Activated naive CD4-positive, alpha-beta T cell treated with anti-CD3 and anti-CD28 coated beads, Interleukin-2, amount 10 ng/mL, durations not matched to agents 7 days and 5 days (primary cell): ENCODE measurements around the gene PRKN.
A peak's percentile ranks its signal among the peaks of the same experiment; 100 is the strongest.

Source experiments
- CTCF ChIA-PET: fragments of 350-600 bp; sonication (Branson Sonifier 250); formaldehyde crosslinking; loops from one replicate; lab custom pipeline; 2021; ENCODE audit warnings: antibody characterized with exemption; lab: Charles Lee
- DNase-seq: peaks from one replicate; pipeline ENCODE4 v3.0.0-alpha.2; 2020
- H3K27ac Mint-ChIP-seq: one replicate; pipeline ENCODE4 v1.8.0; 2021; ENCODE audit warnings: mild to moderate bottlenecking, moderate library complexity, mixed read lengths
- H3K27me3 Mint-ChIP-seq: one replicate; pipeline ENCODE4 v1.8.0; 2021; ENCODE audit warnings: mild to moderate bottlenecking, mixed read lengths
- H3K36me3 Mint-ChIP-seq: one replicate; pipeline ENCODE4 v1.8.0; 2021; ENCODE audit warnings: mixed read lengths
- H3K4me1 Mint-ChIP-seq: one replicate; pipeline ENCODE4 v1.8.0; 2021; ENCODE audit warnings: mixed read lengths
- H3K4me3 Mint-ChIP-seq: one replicate; pipeline ENCODE4 v1.8.0; 2021; ENCODE audit warnings: mild to moderate bottlenecking, moderate library complexity, mixed read lengths
- H3K9me3 Mint-ChIP-seq: one replicate; pipeline ENCODE4 v1.8.0; 2021; ENCODE audit warnings: mixed read lengths

Gene PRKN

GRCh38 chr6:161429921-161430490 lies 1297.6 kb downstream of the PRKN start:
- Mint-ChIP-seq H3K27me3 (no peaks in the 10 kb centered on the region), H3K4me3 (no peak overlapping the region), H3K9me3 (no peaks in the 10 kb centered on the region), H3K36me3 (no peaks in the 10 kb centered on the region), H3K4me1 (no peaks in the 10 kb centered on the region), H3K27ac (no peak overlapping the region)
- CTCF ChIA-PET: interaction anchor here (2.6 kb wide), 1 partner anchor 11 kb away, joined by 9 read pairs; no protein-coding TSS in a partner anchor
- no peak for DNase-seq

- CTCF ChIA-PET: no interaction called here
These were observed 1303.1 kb downstream of the PRKN start for GRCh38 chr6:161424421-161424820.

GRCh38 chr6:161422710-161423680 lies 1304.6 kb downstream of the PRKN start:
- Mint-ChIP-seq H3K36me3 (no peaks in the 10 kb centered on the region), H3K4me1 (no peaks in the 10 kb centered on the region), H3K27ac (no peak overlapping the region), H3K4me3 (no peak overlapping the region), H3K9me3 (no peaks in the 10 kb centered on the region), H3K27me3 (peaks cover 3% of the 10 kb centered on the region)
- DNase-seq: no peak
- CTCF ChIA-PET: interaction anchor here (0.6 kb wide), 1 partner anchor 491 kb away, joined by 3 read pairs; no protein-coding TSS in a partner anchor

More at GRCh38 chr6:161424421-161424820, 1303.1 kb downstream of the PRKN start:
- no peaks in the 10 kb centered on the region for H3K9me3 Mint-ChIP-seq
- no peak overlapping the region for H3K4me3 Mint-ChIP-seq
- no peak overlapping the region for H3K27ac Mint-ChIP-seq
- no peak for DNase-seq
- no peaks in the 10 kb centered on the region for H3K4me1 Mint-ChIP-seq
- H3K27me3 Mint-ChIP-seq: peaks cover 3% of the 10 kb centered on the region
- no peaks in the 10 kb centered on the region for H3K36me3 Mint-ChIP-seq

- Mint-ChIP-seq H3K36me3 (no peaks in the 10 kb centered on the region), H3K9me3 (no peaks in the 10 kb centered on the region), H3K27ac (no peak overlapping the region), H3K4me1 (no peaks in the 10 kb centered on the region), H3K4me3 (no peak overlapping the region), H3K27me3 (peaks cover 7% of the 10 kb centered on the region)
- CTCF ChIA-PET: interaction anchor here (0.6 to 3.1 kb wide), 21 partner anchors 8 to 555 kb away, joined by 3 to 17 read pairs (median 4); no protein-coding TSS in a partner anchor
- peak; percentile 35 for DNase-seq
These were observed 1309.1 kb downstream of the PRKN start for GRCh38 chr6:161418463-161418945.

- Mint-ChIP-seq H3K4me3 (no peak overlapping the region), H3K36me3 (no peaks in the 10 kb centered on the region), H3K27me3 (peaks cover 7% of the 10 kb centered on the region), H3K9me3 (no peaks in the 10 kb centered on the region), H3K4me1 (no peaks in the 10 kb centered on the region), H3K27ac (no peak overlapping the region)
- CTCF ChIA-PET: interaction anchor here (0.7 to 3.1 kb wide), 19 partner anchors 7 to 406 kb away, joined by 3 to 17 read pairs (median 4); no protein-coding TSS in a partner anchor
- no peak for DNase-seq
These were observed 1309.7 kb downstream of the PRKN start for GRCh38 chr6:161417717-161418462.

GRCh38 chr6:161415302-161415855 lies 1312.2 kb downstream of the PRKN start:
- no peaks in the 10 kb centered on the region for H3K4me1 Mint-ChIP-seq
- DNase-seq: no peak
- H3K9me3 Mint-ChIP-seq: no peaks in the 10 kb centered on the region
- no peaks in the 10 kb centered on the region for H3K36me3 Mint-ChIP-seq
- H3K27me3 Mint-ChIP-seq: peaks cover 4% of the 10 kb centered on the region
- CTCF ChIA-PET: interaction anchor here (0.9 to 1.4 kb wide), 2 partner anchors 8 to 279 kb away, joined by 3 to 5 read pairs; no protein-coding TSS in a partner anchor
- H3K4me3 Mint-ChIP-seq: no peak overlapping the region
- H3K27ac Mint-ChIP-seq: no peak overlapping the region

GRCh38 chr6:161414707-161415106 lies 1312.9 kb downstream of the PRKN start:
- H3K9me3 Mint-ChIP-seq: no peaks in the 10 kb centered on the region
- CTCF ChIA-PET: interaction anchor here (0.9 to 1.4 kb wide), 2 partner anchors 9 to 280 kb away, joined by 3 to 5 read pairs; no protein-coding TSS in a partner anchor
- H3K4me1 Mint-ChIP-seq: no peaks in the 10 kb centered on the region
- no peak for DNase-seq
- no peaks in the 10 kb centered on the region for H3K36me3 Mint-ChIP-seq
- no peak overlapping the region for H3K27ac Mint-ChIP-seq
- H3K27me3 Mint-ChIP-seq: peaks cover 4% of the 10 kb centered on the region
- no peak overlapping the region for H3K4me3 Mint-ChIP-seq

- Mint-ChIP-seq H3K27ac (no peak overlapping the region), H3K27me3 (peaks cover 4% of the 10 kb centered on the region), H3K4me1 (no peaks in the 10 kb centered on the region), H3K36me3 (no peaks in the 10 kb centered on the region), H3K4me3 (no peak overlapping the region), H3K9me3 (no peaks in the 10 kb centered on the region)
- DNase-seq: no peak
- CTCF ChIA-PET: interaction anchor here (0.9 to 1.4 kb wide), 2 partner anchors 10 to 280 kb away, joined by 3 to 5 read pairs; no protein-coding TSS in a partner anchor
These were observed 1313.4 kb downstream of the PRKN start for GRCh38 chr6:161414180-161414579.

GRCh38 chr6:161413355-161413771 lies 1314.2 kb downstream of the PRKN start:
- no peaks in the 10 kb centered on the region for H3K9me3 Mint-ChIP-seq
- CTCF ChIA-PET: no interaction called here
- no peaks in the 10 kb centered on the region for H3K4me1 Mint-ChIP-seq
- H3K27ac Mint-ChIP-seq: no peak overlapping the region
- DNase-seq: no peak
- H3K4me3 Mint-ChIP-seq: no peak overlapping the region
- H3K36me3 Mint-ChIP-seq: no peaks in the 10 kb centered on the region
- peaks cover 4% of the 10 kb centered on the region for H3K27me3 Mint-ChIP-seq

GRCh38 chr6:161412795-161413194 lies 1314.8 kb downstream of the PRKN start:
- H3K4me1 Mint-ChIP-seq: no peaks in the 10 kb centered on the region
- H3K4me3 Mint-ChIP-seq: no peak overlapping the region
- no peaks in the 10 kb centered on the region for H3K36me3 Mint-ChIP-seq
- DNase-seq: no peak
- H3K27ac Mint-ChIP-seq: no peak overlapping the region
- no peaks in the 10 kb centered on the region for H3K9me3 Mint-ChIP-seq
- peaks cover 4% of the 10 kb centered on the region for H3K27me3 Mint-ChIP-seq
- CTCF ChIA-PET: no interaction called here

GRCh38 chr6:161411265-161411944 lies 1316.2 kb downstream of the PRKN start:
- Mint-ChIP-seq H3K27me3 (no peaks in the 10 kb centered on the region), H3K4me1 (no peaks in the 10 kb centered on the region), H3K36me3 (no peaks in the 10 kb centered on the region), H3K27ac (no peak overlapping the region), H3K4me3 (no peak overlapping the region), H3K9me3 (no peaks in the 10 kb centered on the region)
- CTCF ChIA-PET: no interaction called here
- DNase-seq: no peak

GRCh38 chr6:161410736-161411135 lies 1316.8 kb downstream of the PRKN start:
- Mint-ChIP-seq H3K9me3 (no peaks in the 10 kb centered on the region), H3K4me3 (no peak overlapping the region), H3K36me3 (no peaks in the 10 kb centered on the region), H3K4me1 (no peaks in the 10 kb centered on the region), H3K27ac (no peak overlapping the region), H3K27me3 (no peaks in the 10 kb centered on the region)
- CTCF ChIA-PET: interaction anchor here (0.7 kb wide), 1 partner anchor 8 kb away, joined by 3 read pairs; no protein-coding TSS in a partner anchor
- DNase-seq: no peak

GRCh38 chr6:161410076-161410475 lies 1317.5 kb downstream of the PRKN start:
- Mint-ChIP-seq H3K27me3 (no peaks in the 10 kb centered on the region), H3K9me3 (no peaks in the 10 kb centered on the region), H3K36me3 (no peaks in the 10 kb centered on the region), H3K27ac (no peak overlapping the region), H3K4me1 (no peaks in the 10 kb centered on the region), H3K4me3 (no peak overlapping the region)
- CTCF ChIA-PET: interaction anchor here (0.7 kb wide), 1 partner anchor 8 kb away, joined by 3 read pairs; no protein-coding TSS in a partner anchor
- no peak for DNase-seq
